Panc1 (cell line): ENCODE results near the gene CDH12. TPM values are rescaled to one million over a fixed set of nuclear protein-coding genes. Genes with fewer than 3 reads are reported as not detected.
A peak's percentile ranks its signal among the peaks of the same experiment; 100 is the strongest.

ENCODE experiments used
- ATAC-seq: fragments of 200-7000 bp; cut with Tn5 transposase; 2 replicates; pipeline ENCODE4 v1.9.1; 2020; ENCODE audit warnings: mild to moderate bottlenecking, moderate library complexity
- BruUV-seq: library from RNA; stranded (reverse); fragments of 400-500 nt; replicated peaks from 2 replicates; lab custom pipeline; 2021; lab: Mats Ljungman, UMichigan
- CTCF ChIA-PET: fragments of 300-600 bp; sonication (Branson Sonifier 250); formaldehyde crosslinking; loops from one replicate; lab custom pipeline; 2022; ENCODE audit warnings: antibody characterized with exemption; lab: Charles Lee
- POLR2A ChIA-PET: fragments of 300-600 bp; sonication (Branson Sonifier 250); formaldehyde crosslinking; loops from one replicate; lab custom pipeline; 2022; ENCODE audit warnings: antibody characterized with exemption; lab: Charles Lee
- DNase-seq: peaks from one replicate; pipeline ENCODE4 v3.0.0-alpha.2; 2010; ENCODE audit warnings: low read depth, low spot score
- H3K27ac ChIP-seq: 2 replicates; pipeline ENCODE4 v1.5.1; 2011; ENCODE audit warnings: mild to moderate bottlenecking, low read length, inconsistent platforms
- H3K27me3 ChIP-seq: fragments of 200-500 bp; sonication (Bioruptor generic); 2 replicates; pipeline ENCODE4 v1.6.0; 2014; ENCODE audit warnings: low read length, inconsistent platforms; ENCODE audit not compliant: control insufficient read depth, insufficient read depth
- H3K36me3 ChIP-seq: fragments of 200-500 bp; sonication (Bioruptor generic); 2 replicates; pipeline ENCODE4 v1.5.1; 2014; ENCODE audit warnings: inconsistent platforms, mild to moderate bottlenecking, low read length, moderate library complexity; ENCODE audit not compliant: control insufficient read depth, insufficient read depth
- H3K4me1 ChIP-seq: 2 replicates; pipeline ENCODE4 v1.5.1; 2011; ENCODE audit warnings: inconsistent platforms, mild to moderate bottlenecking, low read length, moderate library complexity; ENCODE audit not compliant: control insufficient read depth, insufficient read depth
- H3K4me3 ChIP-seq, 2 experiments: 2 replicates each; pipeline ENCODE4 v1.5.1; 2011 to 2012; ENCODE audit warnings: low read depth in 2 of 2, low read length in 2 of 2, mild to moderate bottlenecking in 2 of 2, inconsistent platforms in 1 of 2, moderate library complexity in 1 of 2
- H3K9me3 ChIP-seq: fragments of 200-500 bp; sonication (Bioruptor generic); 2 replicates; pipeline ENCODE4 v1.5.1; 2014; ENCODE audit warnings: low read depth, mild to moderate bottlenecking, inconsistent platforms, low read length, moderate library complexity; ENCODE audit not compliant: control insufficient read depth, insufficient read depth
- POLR2AphosphoS5 ChIP-seq: IDR thresholded peaks from 2 replicates; pipeline ENCODE4 v1.6.1; 2012; ENCODE audit warnings: mild to moderate bottlenecking, low read depth, low read length, moderate library complexity
- SIN3A ChIP-seq: IDR thresholded peaks from 2 replicates; pipeline ENCODE4 v1.6.1; 2012; ENCODE audit warnings: low read depth, mild to moderate bottlenecking, low read length, moderate library complexity, borderline replicate concordance; ENCODE audit not compliant: insufficient read depth
- TCF7L2 ChIP-seq: IDR thresholded peaks from 2 replicates; pipeline ENCODE4 v1.6.1; 2011; ENCODE audit warnings: mild to moderate bottlenecking, low read depth, low read length, inconsistent platforms
- in situ Hi-C: cut with HindIII; loops from 2 replicates; pipeline ENCODE4 v1.10.0; 2016; ENCODE audit warnings: low sequenced_read_pairs, low pct_unique_long_range_greater_than_20kb
- intact Hi-C: fragments of 100-400 bp; cut with micrococcal nuclease; formaldehyde crosslinking; loops from one replicate; pipeline ENCODE4 v1.10.0; 2022; ENCODE audit not compliant: unreplicated experiment
- total RNA-seq: library from RNA; stranded (reverse); gene quantifications from one replicate; pipeline ENCODE4 v1.2.1, GENCODE V29; 2021; ENCODE audit not compliant: unreplicated experiment
- TF ChIP-seq, protein P1 (sequence below), 2 experiments: IDR thresholded peaks; 2 replicates each; pipeline ENCODE4 v1.6.1; 2011 to 2012; ENCODE audit warnings: low read depth in 2 of 2, control low read depth in 1 of 2, low read length in 1 of 2, mild to moderate bottlenecking in 1 of 2, moderate library complexity in 1 of 2; ENCODE audit not compliant: insufficient read depth in 1 of 2
- TF ChIP-seq, protein P2 (sequence below): fragments of 450-650 bp; IDR thresholded peaks from 2 replicates; pipeline ENCODE4 v1.5.1; 2017; ENCODE audit warnings: mild to moderate bottlenecking

CDH12 gene
- total RNA-seq, 1 experiment from 2014 or later = not detected

DNA sequence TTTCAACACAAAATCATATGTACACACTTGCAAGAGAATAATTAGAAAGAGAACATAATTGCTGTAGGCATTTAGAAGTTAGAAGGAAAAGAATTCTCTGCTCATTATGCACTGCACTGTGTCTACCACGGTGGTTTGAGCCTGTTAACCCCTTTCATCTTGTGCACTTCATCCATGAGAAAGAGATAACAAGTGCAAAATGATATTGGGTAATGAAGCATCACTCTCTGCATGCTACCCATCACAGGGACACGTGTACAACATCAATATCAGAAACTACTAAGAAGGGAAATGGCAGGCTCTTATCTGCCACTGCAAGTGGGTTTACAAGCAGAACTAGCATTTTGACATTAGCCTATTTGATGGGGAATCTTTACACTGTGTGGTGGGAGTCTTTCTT lies 202.6 kb downstream of the CDH12 start:
- no peak for DNase-seq
- Histone ChIP-seq H3K4me3 (no peak overlapping the region), H3K27me3 (no peaks in the 10 kb centered on the region), H3K27ac (no peak overlapping the region), H3K9me3 (no peaks in the 10 kb centered on the region), H3K36me3 (no peaks in the 10 kb centered on the region), H3K4me1 (no peaks in the 10 kb centered on the region)
- CTCF ChIA-PET = no interaction called here
- ATAC-seq = no peak
- POLR2A ChIA-PET = no interaction called here
- BruUV-seq = no TSS peak
- intact Hi-C loops (no loop called here), in situ Hi-C loops (no loop called here)
- TF ChIP-seq, protein P1, sequence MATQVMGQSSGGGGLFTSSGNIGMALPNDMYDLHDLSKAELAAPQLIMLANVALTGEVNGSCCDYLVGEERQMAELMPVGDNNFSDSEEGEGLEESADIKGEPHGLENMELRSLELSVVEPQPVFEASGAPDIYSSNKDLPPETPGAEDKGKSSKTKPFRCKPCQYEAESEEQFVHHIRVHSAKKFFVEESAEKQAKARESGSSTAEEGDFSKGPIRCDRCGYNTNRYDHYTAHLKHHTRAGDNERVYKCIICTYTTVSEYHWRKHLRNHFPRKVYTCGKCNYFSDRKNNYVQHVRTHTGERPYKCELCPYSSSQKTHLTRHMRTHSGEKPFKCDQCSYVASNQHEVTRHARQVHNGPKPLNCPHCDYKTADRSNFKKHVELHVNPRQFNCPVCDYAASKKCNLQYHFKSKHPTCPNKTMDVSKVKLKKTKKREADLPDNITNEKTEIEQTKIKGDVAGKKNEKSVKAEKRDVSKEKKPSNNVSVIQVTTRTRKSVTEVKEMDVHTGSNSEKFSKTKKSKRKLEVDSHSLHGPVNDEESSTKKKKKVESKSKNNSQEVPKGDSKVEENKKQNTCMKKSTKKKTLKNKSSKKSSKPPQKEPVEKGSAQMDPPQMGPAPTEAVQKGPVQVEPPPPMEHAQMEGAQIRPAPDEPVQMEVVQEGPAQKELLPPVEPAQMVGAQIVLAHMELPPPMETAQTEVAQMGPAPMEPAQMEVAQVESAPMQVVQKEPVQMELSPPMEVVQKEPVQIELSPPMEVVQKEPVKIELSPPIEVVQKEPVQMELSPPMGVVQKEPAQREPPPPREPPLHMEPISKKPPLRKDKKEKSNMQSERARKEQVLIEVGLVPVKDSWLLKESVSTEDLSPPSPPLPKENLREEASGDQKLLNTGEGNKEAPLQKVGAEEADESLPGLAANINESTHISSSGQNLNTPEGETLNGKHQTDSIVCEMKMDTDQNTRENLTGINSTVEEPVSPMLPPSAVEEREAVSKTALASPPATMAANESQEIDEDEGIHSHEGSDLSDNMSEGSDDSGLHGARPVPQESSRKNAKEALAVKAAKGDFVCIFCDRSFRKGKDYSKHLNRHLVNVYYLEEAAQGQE (IDR thresholded peaks at IDR 0.05; ENCODE audit: insufficient read depth in 1 of 2, low read depth in 2 of 2, low read length in 1 of 2) = no peak
- TF ChIP-seq TCF7L2 = no peak
- no peak for TF ChIP-seq POLR2AphosphoS5
- TF ChIP-seq, protein P2, sequence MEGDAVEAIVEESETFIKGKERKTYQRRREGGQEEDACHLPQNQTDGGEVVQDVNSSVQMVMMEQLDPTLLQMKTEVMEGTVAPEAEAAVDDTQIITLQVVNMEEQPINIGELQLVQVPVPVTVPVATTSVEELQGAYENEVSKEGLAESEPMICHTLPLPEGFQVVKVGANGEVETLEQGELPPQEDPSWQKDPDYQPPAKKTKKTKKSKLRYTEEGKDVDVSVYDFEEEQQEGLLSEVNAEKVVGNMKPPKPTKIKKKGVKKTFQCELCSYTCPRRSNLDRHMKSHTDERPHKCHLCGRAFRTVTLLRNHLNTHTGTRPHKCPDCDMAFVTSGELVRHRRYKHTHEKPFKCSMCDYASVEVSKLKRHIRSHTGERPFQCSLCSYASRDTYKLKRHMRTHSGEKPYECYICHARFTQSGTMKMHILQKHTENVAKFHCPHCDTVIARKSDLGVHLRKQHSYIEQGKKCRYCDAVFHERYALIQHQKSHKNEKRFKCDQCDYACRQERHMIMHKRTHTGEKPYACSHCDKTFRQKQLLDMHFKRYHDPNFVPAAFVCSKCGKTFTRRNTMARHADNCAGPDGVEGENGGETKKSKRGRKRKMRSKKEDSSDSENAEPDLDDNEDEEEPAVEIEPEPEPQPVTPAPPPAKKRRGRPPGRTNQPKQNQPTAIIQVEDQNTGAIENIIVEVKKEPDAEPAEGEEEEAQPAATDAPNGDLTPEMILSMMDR = no peak
- no peak for TF ChIP-seq SIN3A

DNA sequence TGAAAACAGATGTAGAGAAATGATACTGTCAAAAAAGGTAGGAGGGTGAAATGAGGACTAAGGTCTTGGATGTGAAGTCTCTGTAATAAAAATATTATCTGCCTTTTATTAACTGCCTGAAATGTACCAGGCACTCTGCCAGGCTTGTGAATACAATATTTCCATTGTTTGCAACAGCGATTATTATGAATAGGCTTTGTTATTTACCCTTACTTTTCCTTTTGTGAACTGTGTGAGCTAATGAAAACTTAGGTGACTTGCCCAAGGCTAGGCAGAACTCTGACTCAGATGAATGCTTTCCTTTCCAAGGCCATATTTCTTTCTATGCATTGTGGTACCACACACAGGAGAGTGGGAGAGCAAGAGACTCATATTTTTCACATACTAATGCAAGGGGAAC lies 204.1 kb downstream of the CDH12 start:
- TF ChIP-seq TCF7L2 = peak; percentile 75; the same call in 1 of the 2 replicates
- TF ChIP-seq, protein P1 (IDR thresholded peaks at IDR 0.05; ENCODE audit: insufficient read depth in 1 of 2, low read depth in 2 of 2, low read length in 1 of 2) = no peak
- ChIA-PET CTCF (no interaction called here), POLR2A (interaction anchor here (0.6 kb wide), 1 partner anchor 1831 kb away, joined by 3 read pairs; no protein-coding TSS in a partner anchor)
- Histone ChIP-seq H3K4me1 (no peaks in the 10 kb centered on the region), H3K27me3 (no peaks in the 10 kb centered on the region), H3K27ac (peak overlapping the region; percentile 48; the same call in 1 of the 2 replicates), H3K4me3 (no peak overlapping the region), H3K36me3 (no peaks in the 10 kb centered on the region), H3K9me3 (no peaks in the 10 kb centered on the region)
- DNase-seq = no peak
- in situ Hi-C loops (no loop called here), intact Hi-C loops (no loop called here)
- no TSS peak for BruUV-seq
- ATAC-seq = peak; percentile 83
